Vagina (tissue), 2 donors: ENCODE data around the gene TUBA1A. TPM values are rescaled to one million over a fixed set of nuclear protein-coding genes. Genes with fewer than 3 reads are reported as not detected.
"Not testable (repeated sequence)": the region's sequence is repeated elsewhere in the genome, so short reads cannot be mapped to it uniquely, and the experiment has no call there.

Experiments used
- DNase-seq, 2 donors: peaks; one replicate each; pipeline ENCODE4 v3.0.0-alpha.2; 2017; ENCODE audit errors: extremely low spot score in 2 of 2
- H3K27ac ChIP-seq: fragments of 200-600 bp; sonication (generic); one replicate; pipeline ENCODE4 v1.5.1; 2019
- H3K27me3 ChIP-seq: fragments of 200-600 bp; sonication (generic); one replicate; pipeline ENCODE4 v1.5.1; 2019
- H3K36me3 ChIP-seq, 2 donors: fragments of 200-600 bp; sonication (generic); one replicate each; pipeline ENCODE4 v1.5.1; 2017 to 2019
- H3K4me1 ChIP-seq: fragments of 200-600 bp; sonication (generic); one replicate; pipeline ENCODE4 v1.5.1; 2019
- H3K4me3 ChIP-seq, 2 donors: fragments of 200-600 bp; sonication (generic); 1 replicate in 1 of 2; 2 replicates in 1 of 2; pipeline ENCODE4 v1.5.1; 2016 to 2019
- H3K9me3 ChIP-seq: fragments of 200-600 bp; sonication (generic); one replicate; pipeline ENCODE4 v1.5.1; 2019
- POLR2A ChIP-seq, 2 donors: fragments of 450-650 bp; IDR thresholded peaks; one replicate each; pipeline ENCODE4 v1.6.1; 2017; ENCODE audit warnings: antibody characterized with exemption in 2 of 2, mild to moderate bottlenecking in 2 of 2, moderate library complexity in 2 of 2
- POLR2AphosphoS5 ChIP-seq, 2 donors: sonication (generic); formaldehyde crosslinking; IDR thresholded peaks; one replicate each; pipeline ENCODE4 v1.9.0; 2017; ENCODE audit warnings: antibody characterized with exemption in 2 of 2, mild to moderate bottlenecking in 2 of 2, low read depth in 1 of 2; ENCODE audit not compliant: insufficient read depth in 1 of 2
- intact Hi-C: fragments of 100-400 bp; cut with DNase I; formaldehyde crosslinking; loops from one replicate; pipeline ENCODE4 v1.15.1; 2023
- total RNA-seq: library from RNA; depleted of rRNA; stranded (reverse); fragments of >200 nt; gene quantifications from one replicate; pipeline ENCODE4 v1.2.3, GENCODE V29; 2016
- TF ChIP-seq, protein P1 (sequence below), 3 experiments: fragments of 450-650 bp in 2 of 3; fragments of 200-600 bp in 1 of 3; sonication (generic) in 1 of 3; IDR thresholded peaks; one replicate each; pipeline ENCODE4 v1.5.1; 2017 to 2019; ENCODE audit warnings: antibody characterized with exemption in 3 of 3, mild to moderate bottlenecking in 2 of 3, moderate library complexity in 2 of 3

The TUBA1A gene
- total RNA-seq, 1 donor from 2014 or later: 236 TPM

DNA sequence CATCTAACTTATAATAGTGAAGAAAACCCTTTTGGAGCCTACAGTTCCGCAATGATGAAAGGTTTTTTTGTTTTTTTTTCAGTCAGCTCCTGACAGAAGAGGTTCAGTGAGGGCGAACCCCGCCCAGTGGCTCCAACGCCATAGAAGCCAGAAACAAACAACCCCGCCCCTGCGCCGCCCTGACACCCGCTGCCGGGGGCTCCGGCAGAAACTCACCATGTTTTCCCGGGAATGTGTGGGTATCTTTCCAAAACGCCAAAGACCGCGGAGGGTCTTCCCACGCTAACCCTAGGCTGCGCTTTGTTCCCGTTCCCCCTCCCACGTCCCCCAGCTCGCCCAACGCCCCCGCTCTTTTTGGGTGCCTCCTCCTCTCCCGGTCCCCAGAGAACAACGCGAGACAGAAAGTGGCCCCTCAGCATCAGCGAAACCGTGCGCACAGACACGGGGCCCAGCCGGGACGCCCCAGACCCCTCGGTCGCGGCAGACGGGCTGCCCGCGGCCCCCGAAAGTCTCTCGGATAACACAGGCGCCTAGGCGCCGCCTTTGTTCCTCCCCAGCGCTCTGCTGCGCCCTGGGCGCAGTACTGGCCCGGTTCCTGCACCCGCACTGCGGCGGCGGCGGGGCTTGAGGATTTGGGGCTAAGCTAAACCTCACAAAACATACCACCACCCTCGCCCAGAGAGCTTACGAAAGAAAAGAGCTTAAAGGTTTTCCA lies 522 bp downstream of the TUBA1A start:
- Histone ChIP-seq H3K27ac (peak overlapping the region; percentile 99), H3K4me3 (peak overlapping the region; percentile 78 to 97), H3K27me3 (no peaks in the 10 kb centered on the region), H3K36me3 (peaks cover 0 to 21% of the 10 kb centered on the region in 2 donors), H3K9me3 (no peaks in the 10 kb centered on the region), H3K4me1 (peaks cover 14% of the 10 kb centered on the region)
- intact Hi-C loops: loop anchor here (2.0 to 5.0 kb wide), 2 partner anchors 44 to 58 kb away; partner anchors contain the start of gene TUBA1B
- peak in 1 of 2 donors; percentile 90 for DNase-seq
- TF ChIP-seq POLR2A (IDR thresholded peaks at IDR 0.05) (no peak), POLR2AphosphoS5 (IDR thresholded peaks at IDR 0.05; ENCODE audit: insufficient read depth in 1 of 2, low read depth in 1 of 2) (no peak)
- TF ChIP-seq, protein P1, sequence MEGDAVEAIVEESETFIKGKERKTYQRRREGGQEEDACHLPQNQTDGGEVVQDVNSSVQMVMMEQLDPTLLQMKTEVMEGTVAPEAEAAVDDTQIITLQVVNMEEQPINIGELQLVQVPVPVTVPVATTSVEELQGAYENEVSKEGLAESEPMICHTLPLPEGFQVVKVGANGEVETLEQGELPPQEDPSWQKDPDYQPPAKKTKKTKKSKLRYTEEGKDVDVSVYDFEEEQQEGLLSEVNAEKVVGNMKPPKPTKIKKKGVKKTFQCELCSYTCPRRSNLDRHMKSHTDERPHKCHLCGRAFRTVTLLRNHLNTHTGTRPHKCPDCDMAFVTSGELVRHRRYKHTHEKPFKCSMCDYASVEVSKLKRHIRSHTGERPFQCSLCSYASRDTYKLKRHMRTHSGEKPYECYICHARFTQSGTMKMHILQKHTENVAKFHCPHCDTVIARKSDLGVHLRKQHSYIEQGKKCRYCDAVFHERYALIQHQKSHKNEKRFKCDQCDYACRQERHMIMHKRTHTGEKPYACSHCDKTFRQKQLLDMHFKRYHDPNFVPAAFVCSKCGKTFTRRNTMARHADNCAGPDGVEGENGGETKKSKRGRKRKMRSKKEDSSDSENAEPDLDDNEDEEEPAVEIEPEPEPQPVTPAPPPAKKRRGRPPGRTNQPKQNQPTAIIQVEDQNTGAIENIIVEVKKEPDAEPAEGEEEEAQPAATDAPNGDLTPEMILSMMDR (IDR thresholded peaks at IDR 0.05): no peak

- Histone ChIP-seq H3K4me1 (peaks cover 14% of the 10 kb centered on the region), H3K4me3 (peak overlapping the region; percentile 78 to 97)
Measured at GRCh38 chr12:49187184-49187583, 1.7 kb downstream of the TUBA1A start.

GRCh38 chr12:49186307-49186706 lies 2.6 kb downstream of the TUBA1A start:
- Histone ChIP-seq H3K27ac (peak overlapping the region; percentile 99), H3K4me3 (peak overlapping the region in 1 of 2 donors; percentile 78), H3K36me3 (peaks cover 0 to 21% of the 10 kb centered on the region in 2 donors), H3K4me1 (peaks cover 14% of the 10 kb centered on the region)
- intact Hi-C loops: loop anchor here (5.0 kb wide), 1 partner anchor 46 kb away; no protein-coding TSS in a partner anchor
- H3K9me3 ChIP-seq, DNase-seq, H3K27me3 ChIP-seq: not testable (repeated sequence)

More at GRCh38 chr12:49187184-49187583, 1.7 kb downstream of the TUBA1A start:
- intact Hi-C loops: loop anchor here (5.0 kb wide), 1 partner anchor 45 kb away; no protein-coding TSS in a partner anchor
- H3K27me3 ChIP-seq: no peaks in the 10 kb centered on the region
- no peaks in the 10 kb centered on the region for H3K9me3 ChIP-seq
- TF ChIP-seq POLR2AphosphoS5 (IDR thresholded peaks at IDR 0.05; ENCODE audit: insufficient read depth in 1 of 2, low read depth in 1 of 2) (peak in 1 of 2 donors; percentile 58), POLR2A (IDR thresholded peaks at IDR 0.05) (no peak)
- TF ChIP-seq, protein P1 (IDR thresholded peaks at IDR 0.05): no peak
- DNase-seq: no peak
- peak overlapping the region; percentile 99 for H3K27ac ChIP-seq
- peaks cover 0 to 21% of the 10 kb centered on the region in 2 donors for H3K36me3 ChIP-seq

GRCh38 chr12:49184697-49185096 lies 4.2 kb downstream of the TUBA1A start:
- H3K36me3 ChIP-seq: peaks cover 0 to 21% of the 10 kb centered on the region in 2 donors
- peaks cover 14% of the 10 kb centered on the region for H3K4me1 ChIP-seq
- H3K9me3 ChIP-seq, H3K27ac ChIP-seq, H3K4me3 ChIP-seq, H3K27me3 ChIP-seq, DNase-seq: not testable (repeated sequence)
- intact Hi-C loops: loop anchor here (5.0 kb wide), 1 partner anchor 48 kb away; no protein-coding TSS in a partner anchor

DNA sequence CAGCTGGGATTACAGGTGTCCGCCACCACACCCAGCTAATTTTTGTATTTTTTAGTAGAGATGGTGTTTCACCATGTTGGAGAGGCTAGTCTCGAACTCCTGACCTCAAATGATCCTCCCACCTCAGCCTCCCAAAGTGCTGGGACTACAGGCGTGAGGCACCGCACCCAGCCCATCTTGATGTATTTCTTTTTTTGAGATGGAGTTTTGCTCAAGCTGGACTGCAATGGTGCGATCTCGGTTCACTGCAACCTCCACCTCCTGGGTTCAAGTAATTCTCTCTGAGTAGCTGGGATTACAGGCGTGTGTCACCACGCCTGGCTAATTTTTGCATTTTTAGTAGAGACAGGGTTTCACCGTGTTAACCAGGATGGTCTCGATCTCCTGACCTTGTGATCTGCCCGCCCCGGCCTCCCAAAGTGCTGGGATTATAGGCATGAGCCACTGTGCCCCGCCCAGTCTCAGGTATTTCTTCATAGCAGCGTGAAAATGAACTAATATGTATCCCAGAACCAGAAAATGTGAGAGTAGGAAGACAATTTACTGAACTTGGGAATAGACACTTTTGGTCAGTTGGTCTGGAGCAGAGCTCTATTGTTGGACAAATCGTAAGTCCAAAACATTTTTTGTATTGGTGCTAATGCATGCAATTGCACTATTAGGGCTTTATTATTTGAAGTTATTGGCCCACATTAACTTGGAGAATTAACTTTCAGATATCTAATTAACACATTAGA lies 5.5 kb downstream of the TUBA1A start:
- H3K9me3 ChIP-seq, intact Hi-C loops, H3K27ac ChIP-seq, DNase-seq, H3K4me3 ChIP-seq, H3K27me3 ChIP-seq: not testable (repeated sequence)
- Histone ChIP-seq H3K36me3 (peaks cover 0 to 21% of the 10 kb centered on the region in 2 donors), H3K4me1 (peaks cover 14% of the 10 kb centered on the region)

DNA sequence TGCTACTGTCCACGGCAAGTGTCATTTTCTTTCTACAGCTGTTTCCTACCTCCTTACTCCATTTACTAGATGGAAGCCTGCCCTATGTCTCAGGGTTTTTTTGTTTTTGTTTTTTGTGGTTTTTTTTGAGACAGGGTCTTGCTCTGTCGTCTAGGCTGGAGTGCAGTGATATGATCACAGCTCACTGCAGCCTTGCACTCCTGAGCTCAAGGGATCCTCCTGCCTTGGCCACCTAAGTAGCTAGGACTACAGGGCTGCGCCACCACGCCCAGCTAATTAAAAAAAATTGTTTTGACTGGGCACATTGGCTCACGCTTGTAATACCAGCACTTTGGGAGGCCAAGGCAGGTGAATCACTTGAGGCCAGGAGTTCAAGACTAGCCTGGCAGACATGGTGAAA lies 14.7 kb downstream of the TUBA1A start:
- Histone ChIP-seq H3K9me3 (no peaks in the 10 kb centered on the region), H3K4me1 (no peaks in the 10 kb centered on the region), H3K36me3 (no peaks in the 10 kb centered on the region), H3K4me3 (no peak overlapping the region), H3K27ac (no peak overlapping the region), H3K27me3 (no peaks in the 10 kb centered on the region)
- no peak for TF ChIP-seq POLR2A (IDR thresholded peaks at IDR 0.05)
- TF ChIP-seq, protein P1 (IDR thresholded peaks at IDR 0.05): no peak
- no peak for TF ChIP-seq POLR2AphosphoS5 (IDR thresholded peaks at IDR 0.05; ENCODE audit: insufficient read depth in 1 of 2, low read depth in 1 of 2)
- DNase-seq: no peak
- intact Hi-C loops: loop anchor here (2.0 kb wide), 1 partner anchor 23 kb away; no protein-coding TSS in a partner anchor
